HG03039 (cell line): Measurements from ENCODE around the gene C22orf15.

ENCODE experiments used
- ATAC-seq: cut with Tn5 transposase; IDR thresholded peaks from one replicate; pipeline ENCODE4 v1.9.1; 2021; ENCODE audit warnings: mild to moderate bottlenecking, moderate library complexity; ENCODE audit not compliant: unreplicated experiment

The C22orf15 gene

GRCh38 chr22:23786752-23787599 is 24.2 kb downstream of the C22orf15 start, which contains the start of gene SMARCB1:
SMARCB1 (plus strand) TSS chr22:23786966; CDS start chr22:23787170, 204 bp downstream.
- ATAC-seq: peak; percentile 65

DNA sequence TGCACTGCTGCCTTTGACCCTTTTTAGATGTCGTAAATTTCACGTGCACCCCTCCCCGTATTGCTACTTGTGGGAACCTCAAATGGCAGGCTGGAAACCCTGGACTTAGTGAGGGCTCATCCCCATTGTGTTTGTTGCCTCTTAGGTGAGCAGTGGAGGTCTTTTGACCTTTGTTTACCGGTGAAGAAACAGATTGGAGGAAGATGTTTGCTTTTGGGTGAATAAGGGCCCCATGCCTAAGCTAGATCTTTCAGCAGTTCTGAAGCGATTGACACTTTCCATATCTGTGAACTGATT is 24.8 kb downstream of the C22orf15 start:
- no peak for ATAC-seq

DNA sequence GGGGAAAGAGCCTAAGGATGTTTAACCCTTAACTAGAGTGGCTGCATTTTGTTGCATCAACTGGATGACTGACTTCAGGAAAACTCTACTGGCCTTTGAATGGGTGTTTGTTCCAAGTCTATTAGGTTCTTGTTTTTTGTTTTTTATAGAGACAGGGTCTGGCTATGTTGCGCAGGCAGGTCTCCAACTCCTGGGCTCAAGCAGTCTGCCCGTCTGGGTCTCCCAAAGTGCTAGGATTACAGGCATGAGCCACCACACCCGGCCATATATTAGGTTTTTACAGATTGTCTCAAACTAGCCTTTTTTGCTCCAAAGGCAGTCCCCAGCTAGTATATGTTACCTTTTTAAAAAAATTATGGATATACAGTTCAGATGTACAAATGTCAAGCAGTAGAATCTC is 25.1 kb downstream of the C22orf15 start:
- ATAC-seq: no peak

DNA sequence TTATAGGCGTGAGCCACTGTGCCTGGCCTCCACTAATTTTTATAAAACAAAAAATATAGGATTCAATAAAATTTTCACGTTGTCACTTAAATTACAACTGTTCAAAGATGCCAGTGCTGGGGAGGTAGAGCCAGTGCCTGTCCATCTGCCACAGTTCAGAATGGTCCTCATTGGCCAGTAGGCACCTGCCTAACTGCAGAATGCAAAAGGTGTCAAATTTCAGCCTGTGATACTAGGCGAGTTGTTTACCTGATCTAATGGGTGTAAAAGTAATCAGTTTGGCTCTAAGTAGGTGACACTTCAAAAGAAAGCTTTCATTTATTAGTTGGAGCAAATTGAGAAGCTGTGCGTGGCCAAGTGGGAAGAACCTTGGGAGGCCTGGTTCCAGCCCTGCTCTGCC is 26.3 kb downstream of the C22orf15 start:
- no peak for ATAC-seq

DNA sequence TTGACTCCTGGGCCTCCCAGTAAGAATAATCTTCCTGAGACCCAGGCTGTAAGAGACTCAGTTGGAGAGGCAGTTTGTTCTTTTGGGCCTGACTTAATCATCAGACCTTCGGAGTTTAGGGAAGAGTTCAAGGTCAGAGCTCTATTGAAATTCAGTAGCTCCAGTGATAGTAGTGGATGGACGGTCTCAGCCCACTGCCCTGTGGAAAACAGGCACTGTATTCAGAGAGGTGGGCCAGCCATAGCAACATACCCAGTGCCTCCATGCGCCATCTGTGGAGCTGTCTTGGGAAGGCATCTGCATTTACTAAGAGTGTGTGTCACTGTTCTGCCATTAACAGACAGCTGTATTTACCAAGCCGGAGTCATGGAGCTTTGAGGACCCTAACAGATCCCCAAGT is 26.8 kb downstream of the C22orf15 start:
- ATAC-seq: no peak

DNA sequence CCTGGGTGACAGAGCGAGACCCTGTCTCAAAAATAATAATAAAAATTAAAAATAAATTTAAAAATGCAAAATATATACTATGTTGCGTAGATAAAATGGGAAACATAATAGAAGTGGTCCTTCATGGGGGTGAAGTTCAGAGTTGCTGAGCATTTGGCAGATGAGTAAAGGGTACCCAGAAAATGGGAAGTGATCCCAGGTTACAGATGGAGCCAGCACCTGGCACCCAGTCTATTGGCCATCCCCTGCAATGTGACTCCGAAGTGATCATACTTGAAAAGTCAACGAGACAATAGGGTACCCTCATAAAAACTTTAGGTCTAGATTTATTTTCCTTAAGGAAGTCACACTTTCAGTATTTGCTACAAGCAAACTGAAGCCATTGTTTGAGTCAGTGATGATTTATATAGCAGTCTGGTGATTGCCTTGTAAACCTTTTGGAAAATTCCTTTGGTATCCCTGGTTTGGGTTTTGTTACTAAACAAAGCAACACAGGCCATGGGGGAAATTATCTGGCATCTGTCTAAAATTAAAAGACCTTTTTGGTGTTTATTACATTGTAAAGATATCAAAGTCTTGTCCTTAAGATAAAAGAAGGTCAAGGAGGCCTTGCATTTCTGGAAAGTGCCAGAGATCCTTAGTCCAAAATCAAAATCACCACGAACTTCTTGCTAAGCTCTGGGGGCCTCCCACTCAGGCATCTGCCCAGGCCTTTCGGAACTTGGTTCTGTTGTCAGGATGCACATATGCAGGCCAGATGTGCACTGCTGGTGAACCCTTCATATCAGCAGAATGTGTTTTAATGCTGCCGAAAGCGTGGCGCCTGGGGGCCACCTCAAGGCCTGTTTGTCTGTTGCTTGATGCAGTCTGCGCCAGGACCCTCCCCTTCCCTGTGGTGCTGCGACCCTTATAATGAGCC is 28.3 kb downstream of the C22orf15 start:
- ATAC-seq: no peak

- no peak for ATAC-seq
Observed at GRCh38 chr22:23791738-23792645, 29.2 kb downstream of the C22orf15 start.

DNA sequence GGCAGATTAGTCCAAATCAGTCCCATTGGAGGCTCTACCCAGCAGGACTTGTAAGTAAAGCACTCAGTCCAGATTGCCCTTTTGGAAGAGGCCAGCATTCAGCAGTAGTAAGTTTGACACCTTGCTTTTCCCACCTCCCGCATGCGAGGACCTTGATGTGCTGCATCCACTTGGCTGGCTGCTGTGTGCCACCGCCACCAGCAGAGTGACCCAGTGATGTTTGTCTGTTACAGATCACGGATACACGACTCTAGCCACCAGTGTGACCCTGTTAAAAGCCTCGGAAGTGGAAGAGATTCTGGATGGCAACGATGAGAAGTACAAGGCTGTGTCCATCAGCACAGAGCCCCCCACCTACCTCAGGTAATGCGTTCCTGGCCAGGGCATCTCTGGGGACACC is 30.5 kb downstream of the C22orf15 start:
- no peak for ATAC-seq

- ATAC-seq: no peak
Observed at GRCh38 chr22:23796461-23796860, 33.7 kb downstream of the C22orf15 start.

DNA sequence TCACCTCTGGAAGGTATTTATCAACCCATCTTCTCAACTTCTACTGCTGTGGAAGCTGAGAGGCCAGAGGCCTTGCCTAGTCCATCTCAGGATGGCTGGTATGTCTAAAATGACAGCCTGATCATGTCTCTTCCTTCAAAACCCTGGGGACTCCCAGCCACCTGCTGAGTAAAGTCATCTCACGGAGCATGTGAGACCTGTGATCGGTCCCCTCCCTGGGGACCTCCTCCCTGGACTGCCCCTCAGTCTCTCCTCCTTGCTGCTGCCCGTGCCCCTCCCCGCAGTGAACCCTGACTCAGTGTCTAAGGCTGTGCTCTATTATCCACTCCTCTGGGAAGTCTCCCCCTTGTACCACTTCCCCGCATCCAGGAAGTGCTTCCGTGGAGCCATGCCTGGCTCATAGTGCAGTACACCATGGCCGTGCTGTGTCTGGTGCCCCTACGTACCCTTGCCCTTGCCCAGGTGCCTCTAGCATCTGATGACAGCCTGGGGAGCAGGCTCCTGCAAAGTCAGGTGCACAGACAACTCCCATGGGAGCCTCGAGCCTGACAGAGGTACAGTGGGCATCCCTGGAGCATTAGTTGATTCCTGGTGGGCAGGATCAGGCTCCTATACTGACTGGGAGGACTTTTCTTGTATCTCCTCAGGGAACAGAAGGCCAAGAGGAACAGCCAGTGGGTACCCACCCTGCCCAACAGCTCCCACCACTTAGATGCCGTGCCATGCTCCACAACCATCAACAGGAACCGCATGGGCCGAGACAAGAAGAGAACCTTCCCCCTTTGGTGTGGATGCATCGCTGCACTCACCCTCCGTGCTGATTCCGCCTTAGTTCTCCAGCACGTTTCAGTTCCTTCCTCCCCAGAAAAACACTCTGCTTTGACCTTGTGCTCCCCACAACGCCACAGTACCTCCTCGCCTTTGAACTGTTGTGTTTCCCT is 37.8 kb downstream of the C22orf15 start:
- ATAC-seq: no peak

GRCh38 chr22:23801238-23801821 is 38.5 kb downstream of the C22orf15 start:
- ATAC-seq: no peak

GRCh38 chr22:23801886-23802377 is 39.1 kb downstream of the C22orf15 start:
- no peak for ATAC-seq

DNA sequence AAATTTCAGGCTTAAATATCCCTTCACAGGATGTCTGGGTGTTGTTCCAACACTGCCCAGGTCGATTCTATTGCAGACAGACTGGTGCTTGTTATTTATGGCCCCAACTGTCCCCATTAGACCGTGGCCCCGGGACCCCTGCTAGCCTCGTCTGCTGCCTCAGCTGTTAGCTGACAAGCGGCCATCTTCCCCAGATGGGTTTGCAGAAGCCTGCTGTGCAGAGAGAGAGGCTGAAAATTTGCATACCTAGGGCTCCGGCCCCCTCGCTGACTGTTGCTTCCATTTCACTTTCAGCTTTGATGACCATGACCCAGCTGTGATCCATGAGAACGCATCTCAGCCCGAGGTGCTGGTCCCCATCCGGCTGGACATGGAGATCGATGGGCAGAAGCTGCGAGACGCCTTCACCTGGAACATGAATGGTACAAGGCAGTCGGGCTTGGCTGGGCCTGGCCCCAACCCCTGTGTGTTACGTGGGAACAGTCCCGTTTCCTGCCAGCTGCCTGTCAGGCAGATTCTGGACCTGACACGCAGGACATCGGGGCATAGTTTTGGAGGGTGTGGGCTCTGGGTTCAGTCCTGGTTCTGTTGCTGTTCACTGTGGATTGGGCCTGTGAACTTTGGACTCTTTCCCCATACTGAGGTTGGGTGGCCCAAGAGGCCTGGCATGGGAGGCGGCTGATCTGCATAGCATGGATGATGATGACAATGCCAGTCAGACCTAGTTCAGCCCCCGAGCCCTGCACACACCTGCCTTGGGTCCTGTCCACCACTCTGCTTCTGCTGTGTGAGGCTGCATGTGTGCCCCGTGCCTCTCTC is 40.4 kb downstream of the C22orf15 start:
- no peak for ATAC-seq

GRCh38 chr22:23804781-23805291 is 42.0 kb downstream of the C22orf15 start:
- ATAC-seq: no peak

GRCh38 chr22:23806837-23807236 is 44.0 kb downstream of the C22orf15 start:
- ATAC-seq: no peak

DNA sequence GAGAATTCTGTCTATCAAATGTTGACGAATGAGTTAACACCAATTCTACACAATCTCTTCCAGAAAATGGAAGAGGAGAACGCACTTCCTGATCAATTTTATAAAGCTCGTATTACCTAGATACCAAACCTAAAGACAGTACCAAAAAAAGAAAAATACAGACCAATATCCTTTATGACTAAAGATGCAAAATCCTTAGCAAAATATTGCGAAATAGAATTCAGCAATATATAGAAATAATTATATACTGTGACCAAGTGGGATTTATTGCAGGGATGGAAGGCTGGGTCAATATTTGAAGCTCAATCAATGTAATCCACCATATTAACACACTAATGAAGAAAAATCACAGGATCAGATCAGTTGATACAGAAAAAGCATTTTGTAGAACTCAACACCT is 49.6 kb downstream of the C22orf15 start:
- no peak for ATAC-seq
